Fibroblast of lung (primary cell): ENCODE data around the gene PTGFRN. TPM values are rescaled to one million over a fixed set of nuclear protein-coding genes. Genes with fewer than 3 reads are reported as not detected.

Experiments used
- DNase-seq, 2 donors: peaks; one replicate each; pipeline versions ENCODE4 v3.0.0 to v3.0.0-alpha.2; 2010; ENCODE audit warnings: low read depth in 2 of 2
- H2AFZ ChIP-seq: 2 replicates; pipeline ENCODE4 v1.5.1; 2012; ENCODE audit warnings: low read length, control low read depth, inconsistent platforms
- H3K27ac ChIP-seq: 2 replicates; pipeline ENCODE4 v1.5.1; 2011; ENCODE audit warnings: low read length, control low read depth; ENCODE audit not compliant: insufficient read depth
- H3K27me3 ChIP-seq: 2 replicates; pipeline ENCODE4 v1.5.1; 2011; ENCODE audit warnings: mild to moderate bottlenecking, low read length; ENCODE audit not compliant: control insufficient read depth, insufficient read depth
- H3K36me3 ChIP-seq: 2 replicates; pipeline ENCODE4 v1.5.1; 2011; ENCODE audit warnings: low read length; ENCODE audit not compliant: control insufficient read depth, insufficient read depth
- H3K4me1 ChIP-seq: 2 replicates; pipeline ENCODE4 v1.5.1; 2011; ENCODE audit warnings: low read length; ENCODE audit not compliant: control insufficient read depth, insufficient read depth; ENCODE audit errors: extremely low read depth
- H3K4me2 ChIP-seq: 2 replicates; pipeline ENCODE4 v1.5.1; 2011; ENCODE audit warnings: low read length, control low read depth; ENCODE audit not compliant: insufficient read depth; ENCODE audit errors: extremely low read depth
- H3K4me3 ChIP-seq, 4 experiments: fragments of 200-600 bp in 1 of 4; sonication (generic) in 1 of 4; replicated peaks in 1 of 4; 2 replicates each; pipeline ENCODE4 v1.5.1; 2011 to 2016; ENCODE audit warnings: low read length in 4 of 4, low read depth in 3 of 4, mild to moderate bottlenecking in 3 of 4, control low read depth in 2 of 4, inconsistent platforms in 1 of 4, mixed read lengths in 1 of 4; ENCODE audit not compliant: insufficient read depth in 1 of 4; ENCODE audit errors: control extremely low read depth in 1 of 4
- H3K79me2 ChIP-seq: 2 replicates; pipeline ENCODE4 v1.5.1; 2012; ENCODE audit warnings: mild to moderate bottlenecking, low read length, inconsistent platforms; ENCODE audit not compliant: control insufficient read depth, insufficient read depth
- H3K9ac ChIP-seq: 2 replicates; pipeline ENCODE4 v1.5.1; 2011; ENCODE audit warnings: mild to moderate bottlenecking, low read length, control low read depth; ENCODE audit not compliant: insufficient read depth
- H3K9me3 ChIP-seq: 2 replicates; pipeline ENCODE4 v1.5.1; 2012; ENCODE audit warnings: low read depth, low read length; ENCODE audit not compliant: control insufficient read depth, insufficient read depth
- H4K20me1 ChIP-seq: 2 replicates; pipeline ENCODE4 v1.5.1; 2011; ENCODE audit warnings: low read length; ENCODE audit not compliant: control insufficient read depth, insufficient read depth; ENCODE audit errors: extremely low read depth
- EZH2 ChIP-seq: IDR thresholded peaks from 2 replicates; pipeline ENCODE4 v1.5.1; 2012; ENCODE audit warnings: low read length, control low read depth, mild to moderate bottlenecking; ENCODE audit errors: missing control alignments
- polyA plus RNA-seq, 2 donors: library from polyadenylated mRNA; depleted of rRNA in 1 of 2; stranded (reverse) in 1 of 2; unstranded in 1 of 2; fragments of >200 nt; gene quantifications; 2 replicates each; pipeline ENCODE4 v1.2.1, GENCODE V29; 2011 to 2012; ENCODE audit warnings: missing spikeins in 1 of 2
- total RNA-seq: library from RNA; depleted of rRNA; stranded (reverse); fragments of >200 nt; gene quantifications from 2 replicates; pipeline ENCODE4 v1.2.1, GENCODE V29; 2014
- TF ChIP-seq, protein P1 (sequence below), 2 donors: IDR thresholded peaks in 1 of 2; conservative IDR thresholded peaks in 1 of 2; 1 replicate in 1 of 2; 2 replicates in 1 of 2; pipeline ENCODE4 v1.5.1; 2011 to 2012; ENCODE audit warnings: low read length in 2 of 2, control low read depth in 1 of 2, inconsistent platforms in 1 of 2, low read depth in 1 of 2, mild to moderate bottlenecking in 1 of 2

Gene PTGFRN
- total and polyA plus RNA-seq, 2 donors (not counting 1 experiment from before 2014, with no cell fraction given): 0.72 to 1.2 TPM

DNA sequence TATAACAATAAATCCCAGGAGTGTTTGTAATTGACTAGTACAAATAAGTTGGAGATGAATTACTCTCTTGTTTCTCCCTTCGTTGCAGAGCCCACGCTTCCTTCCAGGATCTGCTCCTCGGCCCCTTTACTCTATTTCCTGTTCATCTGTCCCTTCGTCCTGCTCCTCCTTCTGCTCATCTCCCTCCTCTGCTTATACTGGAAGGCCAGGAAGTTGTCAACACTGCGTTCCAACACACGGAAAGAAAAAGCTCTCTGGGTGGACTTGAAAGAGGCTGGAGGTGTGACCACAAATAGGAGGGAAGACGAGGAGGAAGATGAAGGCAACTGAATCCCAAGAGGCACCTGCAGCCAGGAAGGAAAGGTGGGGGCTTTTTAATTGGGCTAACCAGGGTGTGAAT lies 124.1 kb downstream of the PTGFRN start:
- Histone ChIP-seq H2AFZ (no peak overlapping the region), H3K4me3 (no peak overlapping the region), H3K4me1 (no peaks in the 10 kb centered on the region), H3K79me2 (no peaks in the 10 kb centered on the region), H4K20me1 (no peaks in the 10 kb centered on the region), H3K9ac (no peak overlapping the region), H3K9me3 (no peaks in the 10 kb centered on the region), H3K36me3 (no peaks in the 10 kb centered on the region), H3K27me3 (no peaks in the 10 kb centered on the region), H3K27ac (no peak overlapping the region), H3K4me2 (no peak overlapping the region)
- TF ChIP-seq, protein P1, sequence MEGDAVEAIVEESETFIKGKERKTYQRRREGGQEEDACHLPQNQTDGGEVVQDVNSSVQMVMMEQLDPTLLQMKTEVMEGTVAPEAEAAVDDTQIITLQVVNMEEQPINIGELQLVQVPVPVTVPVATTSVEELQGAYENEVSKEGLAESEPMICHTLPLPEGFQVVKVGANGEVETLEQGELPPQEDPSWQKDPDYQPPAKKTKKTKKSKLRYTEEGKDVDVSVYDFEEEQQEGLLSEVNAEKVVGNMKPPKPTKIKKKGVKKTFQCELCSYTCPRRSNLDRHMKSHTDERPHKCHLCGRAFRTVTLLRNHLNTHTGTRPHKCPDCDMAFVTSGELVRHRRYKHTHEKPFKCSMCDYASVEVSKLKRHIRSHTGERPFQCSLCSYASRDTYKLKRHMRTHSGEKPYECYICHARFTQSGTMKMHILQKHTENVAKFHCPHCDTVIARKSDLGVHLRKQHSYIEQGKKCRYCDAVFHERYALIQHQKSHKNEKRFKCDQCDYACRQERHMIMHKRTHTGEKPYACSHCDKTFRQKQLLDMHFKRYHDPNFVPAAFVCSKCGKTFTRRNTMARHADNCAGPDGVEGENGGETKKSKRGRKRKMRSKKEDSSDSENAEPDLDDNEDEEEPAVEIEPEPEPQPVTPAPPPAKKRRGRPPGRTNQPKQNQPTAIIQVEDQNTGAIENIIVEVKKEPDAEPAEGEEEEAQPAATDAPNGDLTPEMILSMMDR (conservative IDR thresholded peaks at IDR 0.05 in 1 of 2, IDR thresholded peaks at IDR 0.05 in 1 of 2; ENCODE audit: low read depth in 1 of 2, low read length in 2 of 2): no peak
- TF ChIP-seq EZH2: no peak
- no peak for DNase-seq

DNA sequence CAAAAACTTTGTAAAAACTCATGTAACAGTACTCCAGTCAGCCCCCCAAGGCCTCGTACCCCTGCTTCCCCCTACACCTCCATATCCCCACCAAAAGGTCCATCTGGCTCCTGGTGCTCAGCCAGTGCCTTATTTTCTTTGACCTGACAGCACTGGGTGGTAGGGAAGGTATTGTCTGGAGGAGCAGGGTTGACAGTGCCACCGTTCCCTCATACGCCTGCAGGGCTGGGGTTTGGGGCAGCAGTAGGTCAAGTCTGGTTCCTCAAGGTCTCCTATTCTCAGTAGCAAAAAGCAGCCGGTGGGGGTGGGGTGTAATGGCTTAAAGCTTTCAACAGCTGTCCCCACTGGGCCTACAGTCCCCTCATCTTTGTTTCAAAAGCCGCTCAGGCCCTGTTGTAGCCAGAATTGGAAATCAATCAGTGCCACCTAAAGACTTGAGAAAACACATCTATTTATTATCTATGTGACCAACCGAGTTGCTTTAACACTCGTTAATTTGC lies 125.1 kb downstream of the PTGFRN start:
- no peak for TF ChIP-seq EZH2
- TF ChIP-seq, protein P1 (conservative IDR thresholded peaks at IDR 0.05 in 1 of 2, IDR thresholded peaks at IDR 0.05 in 1 of 2; ENCODE audit: low read depth in 1 of 2, low read length in 2 of 2): no peak
- H4K20me1 ChIP-seq: no peaks in the 10 kb centered on the region
- no peaks in the 10 kb centered on the region for H3K36me3 ChIP-seq

DNA sequence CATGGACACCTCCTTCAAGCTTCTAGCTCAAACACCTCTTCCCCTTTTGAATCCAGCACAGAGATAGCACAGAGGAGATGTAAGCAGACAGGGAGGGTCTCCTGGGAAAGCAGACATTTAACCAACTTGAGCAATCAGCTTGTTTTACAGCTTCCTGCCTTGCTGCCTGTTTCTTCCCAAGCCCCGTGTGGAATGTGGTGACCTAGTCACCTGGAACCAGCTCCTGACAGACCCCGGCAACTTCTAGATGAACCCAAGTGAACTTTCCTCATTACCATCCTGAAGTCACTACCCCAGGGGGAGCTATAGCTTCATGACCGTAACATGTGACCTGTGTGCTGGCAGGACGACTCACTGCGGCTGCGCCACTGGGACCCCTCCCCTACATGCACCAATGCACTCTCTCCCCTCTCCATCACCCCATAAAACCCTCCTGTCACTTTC lies 126.3 kb downstream of the PTGFRN start:
- H3K4me3 ChIP-seq: no peak overlapping the region
- no peaks in the 10 kb centered on the region for H3K36me3 ChIP-seq
- no peaks in the 10 kb centered on the region for H3K4me1 ChIP-seq
- no peak overlapping the region for H2AFZ ChIP-seq
- no peaks in the 10 kb centered on the region for H3K79me2 ChIP-seq
- no peaks in the 10 kb centered on the region for H3K27me3 ChIP-seq
- no peak overlapping the region for H3K4me2 ChIP-seq
- DNase-seq: no peak
- H3K9me3 ChIP-seq: no peaks in the 10 kb centered on the region
- no peak overlapping the region for H3K27ac ChIP-seq
- TF ChIP-seq, protein P1 (conservative IDR thresholded peaks at IDR 0.05 in 1 of 2, IDR thresholded peaks at IDR 0.05 in 1 of 2; ENCODE audit: low read depth in 1 of 2, low read length in 2 of 2): no peak
- TF ChIP-seq EZH2: no peak
- H4K20me1 ChIP-seq: no peaks in the 10 kb centered on the region
- H3K9ac ChIP-seq: no peak overlapping the region

More for the DNA sequence above, 125.1 kb downstream of the PTGFRN start:
- Histone ChIP-seq H3K27ac (no peak overlapping the region), H2AFZ (no peak overlapping the region), H3K9me3 (no peaks in the 10 kb centered on the region), H3K27me3 (no peaks in the 10 kb centered on the region), H3K9ac (no peak overlapping the region), H3K79me2 (no peaks in the 10 kb centered on the region), H3K4me3 (no peak overlapping the region), H3K4me2 (no peak overlapping the region), H3K4me1 (no peaks in the 10 kb centered on the region)
- no peak for DNase-seq
